ENCODE results near the gene WDR38.
A peak's percentile ranks its signal among the peaks of the same experiment; 100 is the strongest.

Gene WDR38

DNA sequence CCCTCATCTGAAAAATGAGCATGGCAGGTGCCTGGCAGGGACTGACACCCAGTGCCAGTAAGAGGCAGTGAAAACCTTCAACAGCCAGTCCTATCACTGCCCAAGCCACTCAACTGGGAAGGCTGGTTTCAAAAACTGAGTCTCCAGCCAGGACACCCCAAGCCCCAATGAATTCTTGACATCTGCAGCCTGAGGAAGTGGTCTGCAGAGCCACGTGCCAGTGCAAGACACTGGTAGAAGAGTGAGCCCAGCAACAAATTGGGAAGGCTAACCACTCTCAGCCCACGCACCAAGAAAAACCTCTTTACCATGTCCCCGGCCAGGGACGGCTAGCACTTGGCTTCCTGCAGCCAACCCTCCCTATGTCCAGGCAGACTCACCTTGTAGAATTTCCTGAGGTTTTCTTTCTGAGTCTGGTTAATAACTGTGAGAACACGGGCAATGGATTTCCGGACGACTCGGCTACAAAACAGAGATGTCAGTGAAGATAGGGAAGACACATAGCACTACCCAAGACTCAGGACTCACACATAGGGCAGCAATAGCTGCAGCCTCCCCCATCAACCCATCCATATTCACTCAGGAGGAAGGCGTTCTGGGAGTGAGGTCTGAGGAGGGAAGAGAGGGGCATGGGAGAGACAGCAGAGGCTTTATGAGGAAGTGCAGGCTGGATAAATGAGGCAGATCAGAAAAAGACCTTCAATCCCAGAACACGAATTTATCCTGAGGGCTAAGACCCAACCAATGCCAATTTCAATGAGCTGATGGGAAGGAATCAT lies 6.7 kb downstream of the WDR38 start:
- DNase-seq, result no peak

DNA sequence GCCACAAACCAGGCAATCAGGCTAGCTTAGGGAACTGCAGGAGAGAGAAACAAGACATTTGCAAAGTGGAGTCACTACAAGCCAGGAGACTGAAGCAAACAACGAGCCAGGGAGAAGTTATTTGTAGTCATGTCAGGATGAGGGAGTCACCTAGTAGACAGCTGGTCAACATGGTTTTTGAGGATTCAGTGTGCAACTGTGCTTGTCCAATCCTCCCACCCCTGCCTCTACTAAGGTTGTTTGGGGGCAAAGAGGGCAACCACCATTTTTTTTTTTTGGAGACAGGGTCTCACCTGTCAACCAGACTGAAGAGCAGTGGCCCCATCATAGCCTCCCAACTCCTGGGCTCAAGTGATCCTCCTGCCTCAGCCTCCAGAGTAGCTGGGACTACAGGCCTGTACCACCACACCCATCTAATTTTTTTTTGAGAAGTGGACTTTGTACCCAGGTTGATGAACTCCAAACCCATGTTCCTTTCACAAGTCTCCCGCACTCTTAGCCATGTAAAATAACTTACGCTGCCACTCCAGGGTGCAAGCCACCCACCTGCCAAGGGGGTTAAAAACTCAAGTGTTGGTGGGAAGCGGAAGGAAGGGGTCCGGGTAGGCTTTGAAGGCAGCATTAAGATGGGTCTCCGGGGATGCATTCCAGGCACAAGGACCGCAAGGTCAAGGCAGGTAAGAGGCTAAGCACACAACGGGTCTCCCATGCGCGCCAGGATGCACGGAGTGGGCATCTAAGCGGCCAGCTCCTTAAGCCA lies 7.5 kb downstream of the WDR38 start:
- no peak for DNase-seq

DNA sequence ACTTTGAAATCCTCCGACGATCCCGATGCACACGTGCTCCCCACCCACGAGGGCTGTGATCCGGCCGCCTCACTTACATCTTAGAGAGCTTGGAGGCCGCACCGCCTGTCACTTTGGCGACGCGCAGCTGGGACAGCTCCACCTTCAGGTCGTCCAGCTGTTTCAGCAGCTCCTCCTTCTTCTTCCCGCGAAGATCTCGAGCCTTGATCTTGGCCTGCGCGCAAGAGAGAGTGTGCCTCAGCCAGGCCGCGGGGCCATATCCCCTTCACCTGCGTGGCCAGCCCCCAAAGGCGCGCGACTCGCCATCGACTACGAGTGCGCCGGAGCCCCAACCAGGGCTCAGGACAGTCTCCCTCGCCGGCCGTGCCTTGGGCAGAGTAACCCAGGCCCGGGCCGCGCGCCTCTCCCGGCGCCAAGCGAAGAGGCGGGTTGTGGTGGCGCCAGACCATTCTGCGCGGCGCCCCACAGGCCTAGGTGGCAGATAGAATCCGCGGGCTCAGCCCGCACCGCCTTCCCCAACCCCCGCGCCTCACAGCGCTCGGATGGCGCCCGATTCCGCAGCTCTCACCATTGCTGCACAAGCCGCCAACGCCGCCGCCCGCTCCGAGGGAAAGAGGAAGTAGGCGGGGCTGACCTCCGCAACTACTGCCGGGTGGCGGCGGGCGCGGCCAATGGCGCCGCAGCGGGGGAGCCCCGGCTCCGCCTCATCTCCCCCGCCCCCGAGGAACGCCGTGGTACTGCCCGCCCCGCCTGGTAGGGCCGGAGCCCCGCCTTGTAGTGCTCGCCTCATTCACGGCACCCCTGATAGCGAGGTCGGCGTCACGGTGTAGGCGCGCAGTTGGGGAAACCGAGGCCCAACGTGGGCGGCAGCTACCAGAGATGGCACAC lies 8.3 kb downstream of the WDR38 start, which contains the start of the genes ARPC5L and RPL35:
Gene ARPC5L (plus strand): TSS at position 789 of the 888 bp plus-strand sequence. CDS start 7,161 bp downstream, outside the sequence.
Gene RPL35 (minus strand): TSS at position 616 of the 888 bp plus-strand sequence. CDS start 45 bp downstream, at position 571.
- DNase-seq, result peak; percentile 90 to 95

DNA sequence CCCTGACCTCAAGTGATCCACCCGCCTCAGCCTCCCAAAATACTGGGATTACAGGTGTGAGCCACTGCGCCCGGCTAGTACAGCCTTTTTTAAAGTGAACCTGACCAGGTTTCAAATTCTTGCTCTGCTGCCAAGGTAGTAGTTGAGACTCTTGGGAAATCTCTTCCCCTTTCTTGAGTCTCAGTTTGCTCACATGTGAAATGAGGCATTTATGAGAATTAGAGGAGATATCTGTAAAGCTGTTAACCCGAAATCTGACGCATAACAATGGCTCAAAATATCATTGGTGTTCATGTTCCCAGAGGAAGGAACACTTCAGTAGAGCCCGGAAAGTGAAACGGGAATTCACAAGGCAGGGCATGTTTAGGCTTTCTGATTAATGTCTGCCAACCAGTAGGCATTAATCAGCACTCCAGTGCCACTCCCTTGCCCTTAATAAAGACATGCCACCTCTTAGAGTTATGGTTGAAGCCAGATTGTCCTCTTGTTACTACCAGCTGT lies 10.2 kb downstream of the WDR38 start:
- DNase-seq, result no peak

DNA sequence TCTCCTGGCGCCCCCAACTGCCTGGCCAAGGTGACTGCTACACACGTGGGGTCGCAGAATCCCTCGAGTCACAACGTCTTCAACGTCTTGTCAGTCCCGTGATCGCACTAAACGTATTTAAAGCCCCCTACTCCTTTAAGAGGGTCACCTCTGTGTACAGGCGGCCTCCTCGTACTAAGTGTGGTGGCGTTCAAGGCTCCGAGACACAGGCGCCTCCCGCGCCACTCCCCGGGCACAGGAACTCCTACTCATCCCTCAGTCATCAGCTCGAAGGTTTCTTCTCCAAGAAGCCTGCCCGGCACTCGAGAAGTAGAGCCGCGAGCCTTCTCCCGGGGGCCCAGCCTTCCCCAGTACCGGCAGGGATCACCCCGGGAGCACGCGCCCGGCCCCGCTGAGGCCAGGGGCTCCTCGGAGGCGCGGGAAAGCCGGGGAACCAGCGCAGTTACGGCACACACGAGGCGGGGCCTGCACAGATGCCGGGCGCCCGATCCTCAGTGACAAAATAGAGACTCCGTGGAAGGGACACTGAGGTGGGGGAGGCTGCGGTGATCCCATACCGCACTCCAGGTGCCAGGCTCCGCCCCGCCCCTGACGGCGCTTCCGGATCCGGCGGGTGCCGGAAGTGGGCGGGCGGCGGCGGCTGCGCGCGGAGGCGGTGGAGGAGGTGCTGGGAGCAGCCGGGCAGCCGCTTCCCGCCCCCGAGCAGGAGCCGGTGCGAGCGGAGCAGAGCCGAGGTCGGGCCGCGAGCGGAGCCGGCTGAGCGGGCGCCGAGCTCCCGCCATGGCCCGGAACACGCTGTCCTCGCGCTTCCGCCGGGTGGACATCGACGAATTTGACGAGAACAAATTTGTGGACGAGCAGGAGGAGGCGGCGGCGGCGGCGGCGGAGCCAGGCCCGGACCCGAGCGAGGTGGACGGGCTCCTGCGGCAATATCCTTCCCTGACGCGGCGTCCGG lies 15.5 kb downstream of the WDR38 start:
- peak; percentile 72 to 86 for DNase-seq

DNA sequence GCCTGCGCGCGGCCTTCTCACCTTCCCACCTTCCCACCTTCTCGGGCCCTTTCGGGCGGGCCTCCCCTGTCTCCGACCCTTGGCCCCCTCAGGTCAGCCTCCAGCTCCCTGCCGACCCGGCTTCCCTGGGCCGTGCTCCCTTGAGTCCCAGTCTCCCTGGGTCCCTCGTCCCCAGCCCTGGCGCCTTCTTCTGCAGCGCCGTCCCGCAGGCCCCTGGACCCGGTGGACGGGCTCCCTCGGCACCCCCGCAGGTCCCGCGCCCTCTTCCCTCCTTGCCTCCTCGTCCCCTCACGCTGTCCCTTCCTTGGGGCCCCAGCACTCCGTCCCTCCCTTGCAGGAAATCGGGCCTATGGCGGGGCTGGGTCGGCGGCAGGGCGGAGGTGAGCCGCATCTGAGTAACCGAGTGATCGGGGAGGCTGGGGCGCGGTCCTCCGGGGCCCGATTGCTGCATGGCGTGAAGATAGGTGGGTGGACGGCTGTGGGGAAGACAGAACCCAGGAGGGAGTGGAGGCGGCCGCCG lies 16.3 kb downstream of the WDR38 start:
- DNase-seq, result no peak

DNA sequence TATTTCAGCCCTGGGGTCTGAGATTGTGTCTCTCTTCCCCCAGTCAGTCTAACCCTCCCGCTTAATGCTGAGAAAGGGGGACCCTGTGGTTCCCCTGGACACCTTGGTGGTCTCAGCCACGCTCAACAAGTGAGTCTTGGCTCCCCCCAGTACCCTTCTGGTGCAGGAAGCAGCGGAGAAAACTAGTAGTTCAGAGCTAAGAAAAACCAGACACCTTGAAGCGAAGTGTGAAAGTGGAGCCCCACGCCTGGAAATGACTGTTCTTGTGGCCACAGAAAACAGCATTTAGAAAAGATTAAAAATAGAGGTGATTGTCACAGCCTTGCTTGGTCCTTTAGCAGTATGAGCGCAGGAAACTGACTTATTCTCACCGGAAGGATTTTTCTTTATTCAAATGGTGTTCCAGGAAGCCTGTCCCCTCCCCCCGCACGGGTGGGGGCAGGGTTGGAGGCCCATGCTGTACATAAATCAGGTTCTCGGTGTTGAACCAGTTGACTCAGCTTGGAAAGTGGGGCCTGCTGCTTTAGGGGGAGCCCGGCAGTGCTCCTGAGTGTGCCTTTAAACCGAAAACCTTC lies 16.8 kb downstream of the WDR38 start:
- DNase-seq, result no peak

DNA sequence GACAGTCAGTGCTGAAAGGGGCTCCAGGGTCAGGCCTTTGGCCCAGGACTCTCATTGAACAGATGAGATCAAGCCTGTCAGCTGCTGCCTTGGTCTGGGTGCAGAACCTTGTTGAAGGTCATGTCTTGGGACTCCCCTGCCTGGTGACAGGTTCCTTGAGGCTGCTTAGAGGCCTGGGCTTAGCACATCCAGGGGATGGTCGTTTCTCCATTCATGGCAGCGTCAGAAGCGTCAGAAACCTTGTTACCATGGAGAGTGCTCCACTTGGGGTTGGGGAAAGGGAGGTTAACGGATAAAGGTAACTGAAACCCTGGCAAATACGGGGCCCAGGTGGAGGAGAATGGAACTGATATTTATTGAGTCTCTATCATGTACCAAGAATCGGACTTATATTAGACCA lies 17.5 kb downstream of the WDR38 start:
- DNase-seq, result no peak

DNA sequence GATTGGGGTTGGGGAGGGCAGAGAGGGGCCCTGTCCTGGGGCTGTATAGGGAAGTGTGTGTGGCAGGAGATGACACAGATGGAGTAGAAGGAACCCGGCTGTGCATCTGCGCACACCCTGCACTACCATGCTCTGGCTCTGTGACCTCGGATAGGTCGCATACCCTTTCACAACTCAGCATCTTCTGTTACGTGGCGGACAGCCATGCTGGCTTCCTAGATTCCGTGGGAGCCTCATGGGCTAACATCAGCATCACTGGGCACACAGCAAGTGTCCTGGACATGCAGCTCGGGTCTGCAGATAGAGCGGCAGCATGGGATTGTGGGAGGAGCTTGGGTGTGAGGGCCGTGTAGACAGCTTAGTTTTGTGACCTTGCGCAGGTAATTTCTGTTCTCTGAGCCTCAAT lies 17.9 kb downstream of the WDR38 start:
- no peak for DNase-seq

DNA sequence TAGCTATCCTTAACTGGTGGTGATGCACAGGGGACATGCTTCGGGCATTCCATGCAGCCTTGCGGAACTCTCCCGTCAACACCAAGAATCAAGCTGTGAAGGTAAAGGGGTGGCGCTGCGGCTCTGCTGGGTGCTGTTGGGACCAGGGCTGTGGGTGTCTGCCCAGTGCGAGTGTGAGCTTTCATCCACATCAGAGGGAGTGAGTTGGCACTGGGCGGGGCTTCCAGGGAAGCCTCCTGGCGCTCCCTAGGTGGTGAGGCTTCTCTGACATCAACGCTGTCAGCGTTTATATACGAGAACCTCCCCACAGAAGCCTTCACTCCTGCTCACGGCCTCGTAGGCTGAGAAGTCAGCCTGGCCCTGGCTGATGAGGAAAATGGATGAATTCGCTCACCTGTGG lies 20.4 kb downstream of the WDR38 start:
- DNase-seq, result no peak

DNA sequence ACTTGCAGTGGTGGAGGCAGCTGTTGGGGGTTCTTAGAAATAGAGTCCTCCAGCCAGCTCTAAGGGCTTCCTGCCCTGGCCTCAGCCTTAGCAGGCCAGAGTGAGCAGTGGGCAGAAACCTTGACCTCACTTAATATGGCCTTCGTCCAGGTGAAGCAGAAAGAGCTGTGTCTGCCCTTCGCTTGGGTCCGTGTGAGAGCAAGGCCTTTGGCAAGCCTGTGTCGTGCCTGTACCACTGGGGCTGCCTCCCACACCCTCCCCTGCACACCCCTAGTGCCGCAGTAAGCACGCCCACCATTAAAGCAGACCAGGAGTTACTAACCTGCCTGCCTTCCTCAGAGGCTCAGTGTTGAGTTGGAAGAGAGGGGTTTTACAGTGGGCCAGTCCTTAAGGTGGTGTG lies 22.2 kb downstream of the WDR38 start:
- DNase-seq, result no peak

DNA sequence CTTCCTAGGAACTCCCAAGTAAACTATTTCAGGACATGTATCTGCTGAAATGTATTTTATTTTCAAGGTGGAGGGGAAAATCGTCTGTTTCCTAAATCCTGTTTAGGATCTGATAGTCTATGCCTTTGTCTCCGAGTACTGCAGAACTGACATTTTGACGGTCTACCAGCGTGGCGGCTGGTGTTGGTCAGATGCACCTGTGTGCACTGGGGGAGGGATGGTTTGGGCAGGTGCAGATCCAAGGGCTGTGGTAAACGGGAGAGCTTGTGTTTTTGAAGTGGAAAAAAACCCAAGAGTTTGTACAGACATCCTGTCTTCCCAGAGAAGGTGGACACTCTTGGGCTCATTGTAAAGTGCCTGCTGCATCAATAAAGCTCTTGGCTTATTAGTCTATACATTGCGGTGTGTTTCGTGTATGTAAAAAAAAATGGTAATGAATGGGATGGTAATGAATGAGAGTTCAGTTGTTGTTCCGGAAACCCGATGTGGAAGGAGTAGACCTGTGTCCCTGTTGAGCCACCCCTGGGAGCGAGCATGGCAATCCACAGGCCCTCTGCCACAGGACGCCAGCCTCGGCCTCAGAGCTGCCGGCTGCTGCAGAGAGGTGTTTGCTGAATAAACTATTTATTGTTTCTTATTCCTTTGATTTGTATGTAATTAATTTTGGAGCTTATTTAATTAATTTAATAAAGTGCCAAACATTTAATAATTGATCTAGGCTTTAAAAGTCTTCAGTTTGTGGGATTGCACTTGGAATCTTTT lies 23.9 kb downstream of the WDR38 start:
- DNase-seq, result no peak

DNA sequence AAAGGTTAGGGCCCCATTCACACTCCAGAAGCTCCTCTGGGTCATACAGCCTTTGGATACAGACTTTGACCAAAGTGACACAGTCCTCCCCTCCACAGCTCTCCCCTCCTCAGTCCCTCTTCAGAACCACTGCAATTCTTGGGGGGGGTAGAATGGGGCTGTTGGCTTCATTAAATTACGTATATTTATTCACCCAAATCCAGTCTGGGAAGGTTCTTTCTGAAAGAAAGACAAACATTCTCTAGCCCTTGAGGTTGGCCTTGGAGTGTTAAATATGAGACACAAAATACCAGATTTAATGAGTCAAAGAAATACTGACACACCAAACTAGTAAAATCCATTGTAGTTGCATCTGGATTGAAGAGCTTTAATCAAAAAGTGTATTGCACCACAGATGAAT lies 24.8 kb downstream of the WDR38 start:
- no peak for DNase-seq

DNA sequence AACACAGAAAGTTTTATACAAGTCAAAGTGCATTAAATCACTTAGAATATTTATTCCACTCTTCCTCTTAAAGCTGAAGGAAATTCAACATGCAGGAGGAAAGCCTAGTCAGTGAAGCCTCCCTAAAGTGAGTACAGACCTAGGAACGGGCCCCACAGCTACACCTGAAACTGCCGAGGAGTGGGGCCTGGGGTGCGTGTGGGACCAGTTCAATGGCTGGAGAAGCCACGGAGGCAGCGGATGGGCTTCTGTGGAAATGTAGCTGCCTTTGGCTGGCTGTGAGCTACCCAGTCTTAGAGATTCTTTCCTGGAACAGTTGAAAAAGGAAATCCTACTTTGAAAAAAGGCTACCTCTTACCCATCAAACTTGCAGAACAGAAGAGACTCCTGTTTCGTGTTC lies 25.3 kb downstream of the WDR38 start:
- no peak for DNase-seq

DNA sequence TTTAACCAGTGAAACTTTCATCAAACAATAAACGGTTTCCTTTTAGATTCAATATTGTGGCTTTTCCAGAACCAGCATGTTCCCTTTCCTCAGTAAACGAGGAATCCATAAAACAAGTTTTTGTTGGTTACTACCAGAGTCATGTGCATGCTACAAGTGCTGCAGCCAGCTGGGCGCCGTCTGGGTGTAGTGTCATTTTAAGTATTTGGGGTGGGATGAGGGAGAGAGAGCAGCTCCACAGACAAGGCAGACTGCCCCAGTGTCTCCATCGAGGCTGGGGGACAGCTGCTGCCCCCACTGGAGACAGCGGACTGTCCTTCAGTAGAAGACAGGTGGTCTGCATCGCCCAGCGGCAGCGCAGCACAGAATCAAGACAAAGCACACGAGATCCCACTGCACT lies 26.0 kb downstream of the WDR38 start:
- peak in 1 of 2 experiments; percentile 45 for DNase-seq

DNA sequence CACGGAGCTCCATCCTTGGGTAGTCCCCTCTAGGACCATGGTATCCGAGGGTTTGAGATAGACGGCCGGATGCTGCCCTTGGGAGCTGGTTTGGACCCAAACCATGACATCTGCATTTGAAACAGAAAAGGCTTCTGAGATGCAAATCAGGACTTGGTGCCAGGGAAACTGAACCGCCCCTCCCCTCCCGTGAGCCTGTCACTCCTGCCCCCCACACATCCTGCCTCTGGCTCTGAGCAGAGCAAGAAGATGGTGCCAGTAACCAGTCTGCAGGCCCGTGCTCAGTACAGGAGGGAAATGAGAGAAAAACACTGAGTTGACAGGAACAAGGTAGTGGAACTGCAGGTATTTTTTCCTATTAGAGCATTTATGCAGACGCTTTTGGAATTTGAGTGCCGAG lies 27.2 kb downstream of the WDR38 start:
- DNase-seq, result no peak

DNA sequence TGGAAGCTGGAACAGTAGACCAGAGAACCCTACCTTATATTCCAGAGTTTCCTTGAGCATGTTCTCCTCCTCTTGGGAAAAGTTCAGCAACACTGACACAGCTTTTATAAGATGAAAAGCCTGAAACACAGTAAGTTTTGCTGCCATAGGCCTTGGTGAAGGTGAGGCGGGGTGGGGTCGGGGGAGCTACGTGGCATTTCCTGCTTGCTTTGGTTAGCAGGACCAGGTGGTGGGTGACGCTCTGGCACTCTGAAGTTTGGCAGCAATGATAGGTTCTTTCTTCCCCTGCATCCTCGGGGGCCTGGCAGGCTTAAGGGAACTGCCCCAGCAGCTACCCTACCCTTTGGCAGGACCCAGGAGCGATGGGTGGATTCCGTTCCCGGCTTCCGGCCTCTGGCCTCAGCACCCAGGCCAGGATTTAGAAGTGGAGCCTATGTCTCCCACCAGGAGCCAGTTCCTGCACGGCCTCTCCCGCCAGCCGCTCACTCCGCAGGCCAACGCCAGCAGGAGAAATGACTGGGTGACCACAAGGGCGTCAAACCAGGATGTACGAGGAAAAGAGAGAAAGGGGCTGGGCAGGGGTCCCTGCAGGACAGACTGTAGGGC lies 28.0 kb downstream of the WDR38 start:
- no peak for DNase-seq

DNA sequence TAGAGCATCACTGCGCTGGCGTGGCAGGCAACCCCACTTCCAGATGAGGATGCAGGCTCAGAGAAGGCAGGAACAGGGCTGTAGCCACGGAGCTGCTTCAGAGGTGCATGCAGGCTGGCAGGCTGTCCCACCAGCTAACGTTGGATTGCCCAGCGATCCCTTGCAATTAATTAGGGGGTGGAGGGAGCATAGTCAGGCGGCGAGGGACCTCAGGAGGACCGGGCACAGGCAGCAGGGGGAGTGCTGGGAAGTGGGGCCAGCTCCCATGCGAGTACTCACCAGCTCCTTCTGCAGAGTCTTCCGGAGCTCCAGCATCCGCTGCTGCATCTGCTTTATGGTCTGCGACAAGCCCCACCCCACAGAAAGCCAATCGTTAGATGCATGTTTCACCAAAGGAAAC lies 29.0 kb downstream of the WDR38 start:
- no peak for DNase-seq

DNA sequence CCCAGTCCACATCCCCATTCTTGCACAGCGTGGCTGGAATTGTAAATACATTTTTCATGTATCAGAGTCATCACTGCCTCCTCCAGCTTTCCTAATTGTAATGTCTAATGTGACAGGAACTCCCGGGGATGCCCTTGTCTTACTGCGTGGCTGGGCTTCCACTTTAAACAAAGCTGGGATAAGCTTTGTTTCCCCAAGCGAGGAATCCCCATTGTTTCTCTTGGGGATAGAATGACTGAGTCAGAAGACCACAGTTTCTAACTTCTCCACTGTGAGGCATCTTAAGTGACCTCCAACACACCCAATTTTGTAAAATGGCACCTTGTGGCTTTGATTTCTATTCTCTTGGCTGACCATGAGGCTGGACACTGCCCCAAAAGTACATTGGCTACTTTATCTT lies 31.1 kb downstream of the WDR38 start:
- no peak for DNase-seq

DNA sequence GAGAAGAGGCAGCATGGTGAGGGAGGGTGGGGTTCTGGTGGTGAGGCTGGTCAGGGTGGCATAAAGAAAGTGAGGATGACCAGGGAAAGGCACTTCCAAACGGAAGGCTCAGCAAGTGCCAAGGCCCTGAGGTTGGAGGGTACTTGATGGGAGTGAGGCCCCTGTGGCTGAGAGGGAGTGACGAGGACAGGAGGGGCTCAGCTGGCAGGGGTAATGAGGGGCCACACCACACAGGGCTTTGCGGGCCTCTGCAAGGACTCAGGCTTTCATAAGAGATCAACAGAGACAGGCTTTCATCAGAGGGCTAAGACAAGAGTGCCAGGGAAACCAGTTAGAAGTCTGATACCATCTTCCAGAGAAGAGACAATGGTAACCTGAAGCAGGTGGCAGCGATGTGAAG lies 32.3 kb downstream of the WDR38 start:
- DNase-seq, result no peak
